ENCODE measurements around the gene DUSP1. TPM values are rescaled to one million over a fixed set of nuclear protein-coding genes. Genes with fewer than 3 reads are reported as not detected.

The DUSP1 gene
- total RNA-seq, 2 experiments from 2014 or later, result 761 to 768 TPM

GRCh38 chr5:172768098-172768572, 2.9 kb downstream of the DUSP1 start:
- intact Hi-C loops (cut with DNase I, micrococcal nuclease), result loop anchor here in 1 of 2 experiments (5.0 to 10.0 kb wide), 2 partner anchors 593 to 1381 kb away; partner anchors contain the start of gene NPM1

DNA sequence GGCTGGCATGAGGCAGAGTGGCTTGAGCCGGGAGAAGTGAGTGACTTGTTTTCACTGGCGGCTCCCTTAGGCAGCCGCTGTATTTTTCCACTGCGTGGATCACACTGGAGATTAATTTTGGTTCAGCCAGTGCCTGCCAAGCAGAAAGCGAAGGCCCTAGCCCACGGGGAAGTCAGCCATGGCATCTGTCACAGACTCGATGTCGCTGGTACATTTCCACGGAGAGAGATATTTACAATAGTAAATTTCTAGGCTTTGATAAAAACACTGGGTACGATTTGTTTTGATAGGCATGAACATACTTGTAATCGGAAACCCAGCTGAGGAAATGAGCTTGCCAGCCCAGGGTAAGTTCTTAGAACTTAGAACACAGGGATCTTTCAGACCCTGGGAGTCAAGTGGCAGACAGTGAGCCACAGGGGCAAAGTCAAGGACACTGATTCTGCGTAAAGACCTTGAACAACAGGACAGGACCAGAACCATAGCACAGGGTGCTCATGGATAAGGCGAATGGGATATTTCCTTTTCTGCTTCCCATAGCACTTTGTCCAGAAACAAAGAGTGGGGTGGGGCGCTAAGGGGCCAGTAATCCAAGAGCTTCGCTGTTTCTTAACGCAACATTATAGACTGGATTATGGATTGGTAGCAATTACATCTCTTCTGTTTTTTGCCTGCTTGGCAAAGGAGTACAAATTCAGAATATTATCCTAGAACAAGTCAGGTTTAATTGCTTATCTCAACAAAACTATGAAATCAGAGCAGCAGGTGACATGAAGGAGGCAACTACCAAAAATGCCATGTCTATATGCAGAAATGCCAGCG, 4.5 kb downstream of the DUSP1 start:
- TF ChIP-seq, protein P1, sequence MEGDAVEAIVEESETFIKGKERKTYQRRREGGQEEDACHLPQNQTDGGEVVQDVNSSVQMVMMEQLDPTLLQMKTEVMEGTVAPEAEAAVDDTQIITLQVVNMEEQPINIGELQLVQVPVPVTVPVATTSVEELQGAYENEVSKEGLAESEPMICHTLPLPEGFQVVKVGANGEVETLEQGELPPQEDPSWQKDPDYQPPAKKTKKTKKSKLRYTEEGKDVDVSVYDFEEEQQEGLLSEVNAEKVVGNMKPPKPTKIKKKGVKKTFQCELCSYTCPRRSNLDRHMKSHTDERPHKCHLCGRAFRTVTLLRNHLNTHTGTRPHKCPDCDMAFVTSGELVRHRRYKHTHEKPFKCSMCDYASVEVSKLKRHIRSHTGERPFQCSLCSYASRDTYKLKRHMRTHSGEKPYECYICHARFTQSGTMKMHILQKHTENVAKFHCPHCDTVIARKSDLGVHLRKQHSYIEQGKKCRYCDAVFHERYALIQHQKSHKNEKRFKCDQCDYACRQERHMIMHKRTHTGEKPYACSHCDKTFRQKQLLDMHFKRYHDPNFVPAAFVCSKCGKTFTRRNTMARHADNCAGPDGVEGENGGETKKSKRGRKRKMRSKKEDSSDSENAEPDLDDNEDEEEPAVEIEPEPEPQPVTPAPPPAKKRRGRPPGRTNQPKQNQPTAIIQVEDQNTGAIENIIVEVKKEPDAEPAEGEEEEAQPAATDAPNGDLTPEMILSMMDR (IDR thresholded peaks at IDR 0.05), result no peak
- ChIA-PET CTCF (interaction anchor here (1.1 kb wide), 1 partner anchor 50 kb away, joined by 6 read pairs; no protein-coding TSS in a partner anchor), POLR2A (interaction anchor here (1.2 kb wide), 1 partner anchor 11 kb away, joined by 4 read pairs; no protein-coding TSS in a partner anchor)
- peaks cover 27% of the 10 kb centered on the region for H3K36me3 ChIP-seq (ENCODE audit: insufficient read depth, low read length)
- H3K27ac ChIP-seq (ENCODE audit: low read depth in 1 of 2, low read length in 2 of 2), result peak overlapping the region; percentile 89
- ATAC-seq (ENCODE audit: poor library complexity) (no peak), DNase-seq (peak in 6 of 14 experiments; percentile 28 to 80 (median 43))
- peaks cover under 1% of the 10 kb centered on the region for H3K27me3 Mint-ChIP-seq
- H3K4me3 ChIP-seq (ENCODE audit: low read length), result no peak overlapping the region
- peaks cover 55% of the 10 kb centered on the region for H3K36me3 Mint-ChIP-seq (ENCODE audit: low read depth)
- H3K27me3 ChIP-seq (ENCODE audit: control insufficient read depth in 1 of 2, insufficient read depth in 2 of 2, low read length in 2 of 2), result no peaks in the 10 kb centered on the region
- peak overlapping the region; percentile 95 for H3K27ac Mint-ChIP-seq
- H3K4me3 Mint-ChIP-seq, result peak overlapping the region; percentile 42
- no peaks in the 10 kb centered on the region for H3K9me3 Mint-ChIP-seq
- H3K9me3 ChIP-seq (ENCODE audit: control insufficient read depth in 1 of 2, insufficient read depth in 1 of 2, low read length in 2 of 2), result peaks cover 0 to 5% of the 10 kb centered on the region in 2 experiments
- peaks cover 69% of the 10 kb centered on the region for H3K4me1 ChIP-seq (ENCODE audit: insufficient read depth, low read length)
- intact Hi-C loops (cut with DNase I, micrococcal nuclease), result loop anchor here in 1 of 2 experiments (5.0 to 10.0 kb wide), 2 partner anchors 592 to 1379 kb away; partner anchors contain the start of gene NPM1
- peaks cover 57% of the 10 kb centered on the region for H3K4me1 Mint-ChIP-seq (ENCODE audit: low read depth)

More at GRCh38 chr5:172768098-172768572, 2.9 kb downstream of the DUSP1 start:
- peak overlapping the region; percentile 92 for H3K4me3 Mint-ChIP-seq
- Histone ChIP-seq H3K9me3 (ENCODE audit: control insufficient read depth in 1 of 2, insufficient read depth in 1 of 2, low read length in 2 of 2) (peaks cover 0 to 5% of the 10 kb centered on the region in 2 experiments), H3K36me3 (ENCODE audit: insufficient read depth, low read length) (peaks cover 27% of the 10 kb centered on the region), H3K4me1 (ENCODE audit: insufficient read depth, low read length) (peaks cover 85% of the 10 kb centered on the region), H3K4me3 (ENCODE audit: low read length) (peak overlapping the region; percentile 95), H3K27me3 (ENCODE audit: control insufficient read depth in 1 of 2, insufficient read depth in 2 of 2, low read length in 2 of 2) (no peaks in the 10 kb centered on the region), H3K27ac (ENCODE audit: low read depth in 1 of 2, low read length in 2 of 2) (no peak overlapping the region)
- TF ChIP-seq, protein P1 (IDR thresholded peaks at IDR 0.05), result no peak
- H3K27ac Mint-ChIP-seq, result peak overlapping the region; percentile 95
- ChIA-PET CTCF (no interaction called here), POLR2A (no interaction called here)
- H3K9me3 Mint-ChIP-seq, result no peaks in the 10 kb centered on the region
- ATAC-seq (ENCODE audit: poor library complexity) (no peak), DNase-seq (no peak)
- peaks cover 68% of the 10 kb centered on the region for H3K36me3 Mint-ChIP-seq (ENCODE audit: low read depth)
- H3K4me1 Mint-ChIP-seq (ENCODE audit: low read depth), result peaks cover 72% of the 10 kb centered on the region
- H3K27me3 Mint-ChIP-seq, result peaks cover 6% of the 10 kb centered on the region

DNA sequence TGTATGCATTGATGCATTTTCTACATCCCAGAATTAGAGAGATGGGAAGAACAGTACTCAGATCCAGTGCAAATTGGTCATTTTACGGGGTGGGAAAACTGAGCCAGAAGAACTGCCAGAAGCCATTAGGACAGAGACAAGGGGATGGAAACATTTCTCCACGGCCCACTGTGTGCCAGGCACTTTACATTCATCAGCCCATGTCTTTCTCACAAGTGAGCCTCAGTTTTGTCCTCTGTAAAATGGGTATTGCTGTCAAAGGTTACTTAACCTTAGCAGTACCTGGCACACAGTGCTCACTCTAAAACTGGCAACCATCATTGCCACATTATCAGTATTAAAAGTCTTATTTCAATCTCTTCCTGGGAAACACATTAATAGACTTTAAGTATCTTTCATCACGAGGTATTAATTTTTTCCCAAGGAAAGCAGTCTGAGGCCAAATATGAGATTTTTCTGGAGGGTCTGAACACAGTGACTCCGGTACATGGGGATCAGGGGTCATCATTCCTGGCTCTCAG, 5.2 kb downstream of the DUSP1 start:
- peak in 2 of 14 experiments; percentile 72 to 80 for DNase-seq
- Mint-ChIP-seq H3K4me1 (ENCODE audit: low read depth) (peaks cover 56% of the 10 kb centered on the region), H3K9me3 (no peaks in the 10 kb centered on the region), H3K4me3 (peak overlapping the region; percentile 71), H3K36me3 (ENCODE audit: low read depth) (peaks cover 49% of the 10 kb centered on the region), H3K27me3 (no peaks in the 10 kb centered on the region), H3K27ac (peak overlapping the region; percentile 95)
- intact Hi-C loops (cut with DNase I, micrococcal nuclease), result loop anchor here in 1 of 2 experiments (2.0 to 10.0 kb wide), 3 partner anchors 49 to 1379 kb away; partner anchors contain the start of gene NPM1
- CTCF ChIA-PET, result interaction anchor here (1.3 to 2.1 kb wide), 5 partner anchors 10 to 166 kb away, joined by 3 to 15 read pairs (median 7); no protein-coding TSS in a partner anchor
- TF ChIP-seq, protein P1 (IDR thresholded peaks at IDR 0.05), result no peak
- peak overlapping the region; percentile 17 for H3K4me3 ChIP-seq (ENCODE audit: low read length)
- no peaks in the 10 kb centered on the region for H3K27me3 ChIP-seq (ENCODE audit: control insufficient read depth in 1 of 2, insufficient read depth in 2 of 2, low read length in 2 of 2)
- peak overlapping the region; percentile 89 for H3K27ac ChIP-seq (ENCODE audit: low read depth in 1 of 2, low read length in 2 of 2)
- POLR2A ChIA-PET, result interaction anchor here (0.6 to 2.4 kb wide), 14 partner anchors 9 to 591 kb away, joined by 3 to 36 read pairs (median 6); partner anchors contain the start of gene RPL26L1
- no peak for ATAC-seq (ENCODE audit: poor library complexity)
- H3K4me1 ChIP-seq (ENCODE audit: insufficient read depth, low read length), result peaks cover 65% of the 10 kb centered on the region
- H3K36me3 ChIP-seq (ENCODE audit: insufficient read depth, low read length), result peaks cover 27% of the 10 kb centered on the region
- H3K9me3 ChIP-seq (ENCODE audit: control insufficient read depth in 1 of 2, insufficient read depth in 1 of 2, low read length in 2 of 2), result peaks cover 0 to 5% of the 10 kb centered on the region in 2 experiments

All from CD4-positive, alpha-beta T cell (primary cell).